Fibroblast of lung (primary cell): ENCODE measurements around the gene ATOX1.

Experiments
- CTCF ChIP-seq, 2 donors: IDR thresholded peaks in 1 of 2; conservative IDR thresholded peaks in 1 of 2; 1 replicate in 1 of 2; 2 replicates in 1 of 2; pipeline ENCODE4 v1.5.1; 2011 to 2012; ENCODE audit warnings: low read length in 2 of 2, control low read depth in 1 of 2, inconsistent platforms in 1 of 2, low read depth in 1 of 2, mild to moderate bottlenecking in 1 of 2
- EZH2 ChIP-seq: IDR thresholded peaks from 2 replicates; pipeline ENCODE4 v1.5.1; 2012; ENCODE audit warnings: low read length, control low read depth, mild to moderate bottlenecking; ENCODE audit errors: missing control alignments

GRCh38 chr5:151709109-151709735, 49.2 kb downstream of the ATOX1 start:
- TF ChIP-seq CTCF (conservative IDR thresholded peaks at IDR 0.05 in 1 of 2, IDR thresholded peaks at IDR 0.05 in 1 of 2; ENCODE audit: low read depth in 1 of 2, low read length in 2 of 2) = no peak
- TF ChIP-seq EZH2 = no peak
